H7 (cell line): Measurements from ENCODE around the gene RAB11FIP2. TPM values are rescaled to one million over a fixed set of nuclear protein-coding genes. Genes with fewer than 3 reads are reported as not detected.
"Not testable (repeated sequence)": the region's sequence is repeated elsewhere in the genome, so short reads cannot be mapped to it uniquely, and the experiment has no call there.

ENCODE experiments used
- DNase-seq: peaks from one replicate; pipeline ENCODE4 v3.0.0; 2012
- H3K27me3 ChIP-seq: 2 replicates; pipeline ENCODE4 v1.6.0; 2011; ENCODE audit warnings: mild to moderate bottlenecking, low read length; ENCODE audit not compliant: control insufficient read depth, insufficient read depth
- H3K36me3 ChIP-seq: replicated peaks from 2 replicates; pipeline ENCODE4 v1.5.1; 2011; ENCODE audit warnings: low read length; ENCODE audit not compliant: control insufficient read depth, insufficient read depth
- H3K4me3 ChIP-seq: 2 replicates; pipeline ENCODE4 v1.5.1; 2011; ENCODE audit warnings: low read depth, mild to moderate bottlenecking, control low read depth, low read length, moderate library complexity; ENCODE audit not compliant: insufficient read depth
- total RNA-seq: library from RNA; depleted of rRNA; stranded (reverse); fragments of >200 nt; shearing (Covaris generic); gene quantifications from 2 replicates; pipeline ENCODE4 v1.2.3, GENCODE V29; 2014; rRNA removed

RAB11FIP2 gene
- 9.6 and 13.9 TPM in 2 replicates for total RNA-seq

GRCh38 chr10:118046395-118047156 lies at the start of gene RAB11FIP2:
RAB11FIP2 (minus strand) TSS chr10:118046941; CDS start chr10:118046163, 778 bp downstream.
- Histone ChIP-seq H3K36me3 (no peaks in the 10 kb centered on the region), H3K27me3 (no peaks in the 10 kb centered on the region)
- DNase-seq, result peak; percentile 94

GRCh38 chr10:118096022-118096421 lies 49.3 kb upstream of the RAB11FIP2 start:
- no peaks in the 10 kb centered on the region for H3K27me3 ChIP-seq
- DNase-seq, result no peak
- H3K36me3 ChIP-seq, result no peaks in the 10 kb centered on the region
- H3K4me3 ChIP-seq, result no peak overlapping the region

More at GRCh38 chr10:118046395-118047156, at the start of gene RAB11FIP2:
- peak within 1 kb of the TSS; percentile 77 for H3K4me3 ChIP-seq

- no peak for DNase-seq
- no peaks in the 10 kb centered on the region for H3K27me3 ChIP-seq
- H3K36me3 ChIP-seq, result no peaks in the 10 kb centered on the region
- no peak overlapping the region for H3K4me3 ChIP-seq
Observed at GRCh38 chr10:118092209-118092608, 45.5 kb upstream of the RAB11FIP2 start.

GRCh38 chr10:118080817-118081216 lies 34.1 kb upstream of the RAB11FIP2 start:
- Histone ChIP-seq H3K27me3 (no peaks in the 10 kb centered on the region), H3K36me3 (no peaks in the 10 kb centered on the region), H3K4me3 (no peak overlapping the region)
- DNase-seq, result no peak

GRCh38 chr10:118076705-118077104 lies 30.0 kb upstream of the RAB11FIP2 start:
- DNase-seq, result no peak
- Histone ChIP-seq H3K4me3 (no peak overlapping the region), H3K27me3 (no peaks in the 10 kb centered on the region), H3K36me3 (no peaks in the 10 kb centered on the region)

- no peaks in the 10 kb centered on the region for H3K27me3 ChIP-seq
- DNase-seq, result no peak
- H3K4me3 ChIP-seq, result no peak overlapping the region
- no peaks in the 10 kb centered on the region for H3K36me3 ChIP-seq
Observed at GRCh38 chr10:118072840-118073239, 26.1 kb upstream of the RAB11FIP2 start.

GRCh38 chr10:118067389-118067788 lies 20.6 kb upstream of the RAB11FIP2 start:
- H3K36me3 ChIP-seq, H3K27me3 ChIP-seq, DNase-seq, H3K4me3 ChIP-seq: not testable (repeated sequence)

- H3K4me3 ChIP-seq, result no peak overlapping the region
- H3K27me3 ChIP-seq, result no peaks in the 10 kb centered on the region
- H3K36me3 ChIP-seq, result no peaks in the 10 kb centered on the region
- no peak for DNase-seq
Observed at GRCh38 chr10:118062798-118063238, 16.1 kb upstream of the RAB11FIP2 start.

GRCh38 chr10:118058371-118058770 lies 11.6 kb upstream of the RAB11FIP2 start:
- no peak for DNase-seq
- H3K27me3 ChIP-seq, result no peaks in the 10 kb centered on the region
- H3K36me3 ChIP-seq, result no peaks in the 10 kb centered on the region

GRCh38 chr10:118057361-118057760 lies 10.6 kb upstream of the RAB11FIP2 start:
- DNase-seq, result peak; percentile 35

More at GRCh38 chr10:118058371-118058770, 11.6 kb upstream of the RAB11FIP2 start:
- H3K4me3 ChIP-seq, result no peak overlapping the region

GRCh38 chr10:118054383-118054782 lies 7.6 kb upstream of the RAB11FIP2 start:
- Histone ChIP-seq H3K4me3 (no peak overlapping the region), H3K36me3 (no peaks in the 10 kb centered on the region), H3K27me3 (no peaks in the 10 kb centered on the region)
- no peak for DNase-seq

More at GRCh38 chr10:118057361-118057760, 10.6 kb upstream of the RAB11FIP2 start:
- no peaks in the 10 kb centered on the region for H3K27me3 ChIP-seq
- no peak overlapping the region for H3K4me3 ChIP-seq
- no peaks in the 10 kb centered on the region for H3K36me3 ChIP-seq

- Histone ChIP-seq H3K4me3 (no peak overlapping the region), H3K27me3 (no peaks in the 10 kb centered on the region), H3K36me3 (no peaks in the 10 kb centered on the region)
- no peak for DNase-seq
Observed at GRCh38 chr10:118052816-118053215, 6.1 kb upstream of the RAB11FIP2 start.

GRCh38 chr10:118047880-118048279 lies 1.1 kb upstream of the RAB11FIP2 start:
- H3K27me3 ChIP-seq, result no peaks in the 10 kb centered on the region
- no peak overlapping the region for H3K4me3 ChIP-seq
- no peaks in the 10 kb centered on the region for H3K36me3 ChIP-seq
- no peak for DNase-seq

GRCh38 chr10:118047157-118047719 lies 497 bp upstream of the RAB11FIP2 start:
- H3K4me3 ChIP-seq, result peak overlapping the region; percentile 77
- DNase-seq, result peak; percentile 6
- no peaks in the 10 kb centered on the region for H3K27me3 ChIP-seq
- H3K36me3 ChIP-seq, result no peaks in the 10 kb centered on the region

- H3K4me3 ChIP-seq, result peak overlapping the region; percentile 77
- DNase-seq, result no peak
- H3K27me3 ChIP-seq, result no peaks in the 10 kb centered on the region
Observed at GRCh38 chr10:118045837-118046394, 825 bp downstream of the RAB11FIP2 start.

More at GRCh38 chr10:118045837-118046394, 825 bp downstream of the RAB11FIP2 start:
- no peaks in the 10 kb centered on the region for H3K36me3 ChIP-seq
